Endothelial cell (in vitro differentiated cells): ENCODE results near the gene IGFBP3. TPM values are rescaled to one million over a fixed set of nuclear protein-coding genes. Genes with fewer than 3 reads are reported as not detected.

Source experiments
- DNase-seq: peaks from one replicate; pipeline ENCODE4 v3.0.0; 2021; ENCODE audit warnings: low spot score
- H3K27ac Mint-ChIP-seq: one replicate; pipeline ENCODE4 v1.8.0; 2021; ENCODE audit warnings: mixed read lengths, inconsistent platforms; ENCODE audit not compliant: unreplicated experiment
- H3K27me3 Mint-ChIP-seq: one replicate; pipeline ENCODE4 v1.8.0; 2021; ENCODE audit warnings: mild to moderate bottlenecking, moderate library complexity, mixed read lengths, inconsistent platforms; ENCODE audit not compliant: unreplicated experiment
- H3K36me3 Mint-ChIP-seq: one replicate; pipeline ENCODE4 v1.8.0; 2021; ENCODE audit warnings: mild to moderate bottlenecking, low read depth, mixed read lengths, inconsistent platforms; ENCODE audit not compliant: unreplicated experiment
- H3K4me1 Mint-ChIP-seq: one replicate; pipeline ENCODE4 v1.8.0; 2021; ENCODE audit warnings: mild to moderate bottlenecking, mixed read lengths, inconsistent platforms; ENCODE audit not compliant: unreplicated experiment
- H3K4me3 Mint-ChIP-seq: one replicate; pipeline ENCODE4 v1.8.0; 2021; ENCODE audit warnings: mild to moderate bottlenecking, mixed read lengths, inconsistent platforms; ENCODE audit not compliant: unreplicated experiment
- H3K9me3 Mint-ChIP-seq: one replicate; pipeline ENCODE4 v1.8.0; 2021; ENCODE audit warnings: mixed read lengths, inconsistent platforms; ENCODE audit not compliant: unreplicated experiment
- CTCF ChIP-seq: fragments of 200-600 bp; sonication (generic); IDR thresholded peaks from one replicate; pipeline ENCODE4 v1.5.0; 2021; ENCODE audit warnings: antibody characterized with exemption; ENCODE audit not compliant: unreplicated experiment
- total RNA-seq: library from RNA; stranded (reverse); fragmentation: NEBNext Ultra II Directional; extraction: Animal tissue kit (Norgen Biotek cat#: 25700); gene quantifications from one replicate; pipeline ENCODE4 v1.2.1, GENCODE V29; 2021; ENCODE audit not compliant: unreplicated experiment

The IGFBP3 gene
- total RNA-seq, 1 donor from 2014 or later, result 125 TPM

DNA sequence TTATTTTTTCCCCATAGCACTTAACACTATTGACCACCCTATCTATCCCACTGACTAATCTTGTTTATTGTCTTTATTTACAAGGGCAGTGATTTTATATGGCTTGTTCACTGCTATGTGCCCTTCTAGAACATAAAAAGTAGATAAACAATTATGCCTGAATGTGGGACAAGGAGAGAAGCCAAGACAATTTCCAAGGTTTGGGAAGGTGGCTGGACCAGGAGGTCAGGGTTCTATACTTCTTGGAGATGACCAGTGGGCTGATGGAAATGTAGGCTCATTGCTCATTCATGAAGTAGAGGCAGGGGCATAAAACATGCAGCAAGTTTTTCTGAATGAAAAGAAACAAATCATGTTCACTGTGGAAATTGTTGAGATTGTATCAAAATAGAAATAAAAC lies 11.5 kb downstream of the IGFBP3 start:
- TF ChIP-seq CTCF, result no peak
- H3K4me3 Mint-ChIP-seq, result no peak overlapping the region
- H3K36me3 Mint-ChIP-seq, result peaks cover 27% of the 10 kb centered on the region
- peaks cover 7% of the 10 kb centered on the region for H3K4me1 Mint-ChIP-seq
- no peak overlapping the region for H3K27ac Mint-ChIP-seq
- no peaks in the 10 kb centered on the region for H3K9me3 Mint-ChIP-seq
- DNase-seq, result no peak
- peaks cover 2% of the 10 kb centered on the region for H3K27me3 Mint-ChIP-seq

DNA sequence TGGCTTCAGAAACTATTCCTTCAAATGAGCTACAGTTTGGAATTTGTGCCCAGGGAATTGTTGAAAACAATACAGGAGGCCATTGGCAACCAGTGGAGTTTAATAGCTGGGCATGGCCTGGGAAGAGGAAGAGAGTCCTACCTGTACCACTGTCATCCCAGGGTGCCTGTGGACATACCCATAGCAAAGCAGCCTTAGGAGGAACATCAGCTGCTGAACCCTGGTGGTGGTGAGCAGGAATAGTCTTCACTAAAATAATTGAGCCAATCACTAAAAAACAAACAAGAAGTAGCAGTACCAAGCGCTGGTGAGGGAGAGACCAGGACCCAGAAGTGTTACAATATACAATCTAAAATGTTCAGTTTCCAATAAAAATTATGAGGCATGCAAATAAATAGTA lies 18.3 kb downstream of the IGFBP3 start:
- peaks cover 9% of the 10 kb centered on the region for H3K4me1 Mint-ChIP-seq
- no peak overlapping the region for H3K27ac Mint-ChIP-seq
- no peak for TF ChIP-seq CTCF
- H3K9me3 Mint-ChIP-seq, result no peaks in the 10 kb centered on the region
- H3K4me3 Mint-ChIP-seq, result no peak overlapping the region
- H3K36me3 Mint-ChIP-seq, result peaks cover 3% of the 10 kb centered on the region
- no peak for DNase-seq
- H3K27me3 Mint-ChIP-seq, result no peaks in the 10 kb centered on the region

GRCh38 chr7:45901566-45901965 lies 19.5 kb downstream of the IGFBP3 start:
- H3K36me3 Mint-ChIP-seq, result peaks cover 3% of the 10 kb centered on the region
- TF ChIP-seq CTCF, result no peak
- DNase-seq, result no peak
- H3K27ac Mint-ChIP-seq, result no peak overlapping the region
- peaks cover 9% of the 10 kb centered on the region for H3K4me1 Mint-ChIP-seq
- no peaks in the 10 kb centered on the region for H3K9me3 Mint-ChIP-seq
- no peaks in the 10 kb centered on the region for H3K27me3 Mint-ChIP-seq
- no peak overlapping the region for H3K4me3 Mint-ChIP-seq

GRCh38 chr7:45898222-45898621 lies 22.9 kb downstream of the IGFBP3 start:
- Mint-ChIP-seq H3K9me3 (no peaks in the 10 kb centered on the region), H3K36me3 (peaks cover 3% of the 10 kb centered on the region), H3K27ac (no peak overlapping the region), H3K4me3 (no peak overlapping the region), H3K4me1 (peaks cover 23% of the 10 kb centered on the region), H3K27me3 (peaks cover 4% of the 10 kb centered on the region)
- DNase-seq, result no peak
- TF ChIP-seq CTCF, result no peak

DNA sequence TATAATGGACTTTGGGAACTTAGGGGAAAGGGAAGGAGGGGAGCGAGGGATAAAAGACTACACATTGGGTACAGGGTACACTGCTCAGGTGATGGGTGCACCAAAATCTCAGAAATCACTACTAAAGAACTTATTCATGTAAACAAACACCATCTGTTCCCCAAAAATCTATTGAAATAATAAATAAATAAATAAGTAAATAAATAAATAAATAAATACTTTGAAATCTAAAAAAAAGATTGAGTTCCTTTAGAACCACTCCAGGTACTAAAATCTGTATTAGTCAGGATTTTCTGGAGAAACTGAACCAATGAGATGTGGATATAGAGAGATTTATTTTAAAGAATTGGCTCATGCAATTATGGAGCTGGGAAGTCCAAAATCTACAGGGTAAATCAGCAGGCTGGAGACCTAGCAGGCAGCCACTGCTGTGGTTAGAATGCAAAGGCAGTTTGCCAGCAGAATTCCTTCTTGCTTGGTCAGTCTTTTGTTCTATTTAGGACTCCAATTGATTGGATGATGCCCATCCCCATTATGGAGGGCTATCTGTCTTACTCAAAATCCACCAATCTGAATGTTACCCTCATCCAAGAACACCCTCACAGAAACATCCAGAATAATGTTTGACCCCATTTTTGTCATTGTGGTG lies 23.9 kb downstream of the IGFBP3 start:
- DNase-seq, result no peak
- H3K9me3 Mint-ChIP-seq, result no peaks in the 10 kb centered on the region
- peaks cover 22% of the 10 kb centered on the region for H3K4me1 Mint-ChIP-seq

More for the DNA sequence above, 23.9 kb downstream of the IGFBP3 start:
- Mint-ChIP-seq H3K27me3 (peaks cover 4% of the 10 kb centered on the region), H3K27ac (no peak overlapping the region), H3K4me3 (no peak overlapping the region), H3K36me3 (peaks cover 3% of the 10 kb centered on the region)
- TF ChIP-seq CTCF, result no peak
